HG02943 (cell line): ENCODE data around the gene GALNT9.

Source experiments
- ATAC-seq: cut with Tn5 transposase; IDR thresholded peaks from one replicate; pipeline ENCODE4 v1.9.1; 2021; ENCODE audit warnings: mild to moderate bottlenecking, low read depth, moderate library complexity; ENCODE audit not compliant: unreplicated experiment

Gene GALNT9

DNA sequence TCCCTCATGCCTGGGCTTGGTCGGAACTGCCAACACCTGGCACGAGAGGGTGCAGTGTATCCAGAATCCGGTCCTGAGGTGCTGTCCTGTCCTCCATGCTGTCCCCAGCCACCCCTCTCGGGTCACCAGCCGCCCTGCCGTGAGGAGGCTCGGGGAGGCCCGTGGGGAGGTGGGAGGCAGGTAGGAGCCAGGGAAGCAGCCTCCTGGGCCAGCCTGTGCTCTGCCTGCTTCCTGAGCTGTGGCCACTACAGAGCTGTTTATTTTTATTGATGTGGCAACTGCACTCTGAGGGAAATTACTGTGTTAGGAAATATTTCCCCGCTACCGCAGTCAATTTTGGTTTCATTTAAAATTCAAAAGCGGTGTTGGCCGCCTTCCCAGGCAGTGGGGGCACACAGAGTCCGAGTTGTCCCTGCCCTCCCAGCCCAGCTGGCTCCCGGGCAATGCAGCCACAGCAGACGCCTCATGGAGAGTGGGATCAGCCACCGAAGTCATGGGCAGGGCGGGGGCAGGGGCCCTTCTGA is 166.8 kb downstream of the GALNT9 start:
- no peak for ATAC-seq

DNA sequence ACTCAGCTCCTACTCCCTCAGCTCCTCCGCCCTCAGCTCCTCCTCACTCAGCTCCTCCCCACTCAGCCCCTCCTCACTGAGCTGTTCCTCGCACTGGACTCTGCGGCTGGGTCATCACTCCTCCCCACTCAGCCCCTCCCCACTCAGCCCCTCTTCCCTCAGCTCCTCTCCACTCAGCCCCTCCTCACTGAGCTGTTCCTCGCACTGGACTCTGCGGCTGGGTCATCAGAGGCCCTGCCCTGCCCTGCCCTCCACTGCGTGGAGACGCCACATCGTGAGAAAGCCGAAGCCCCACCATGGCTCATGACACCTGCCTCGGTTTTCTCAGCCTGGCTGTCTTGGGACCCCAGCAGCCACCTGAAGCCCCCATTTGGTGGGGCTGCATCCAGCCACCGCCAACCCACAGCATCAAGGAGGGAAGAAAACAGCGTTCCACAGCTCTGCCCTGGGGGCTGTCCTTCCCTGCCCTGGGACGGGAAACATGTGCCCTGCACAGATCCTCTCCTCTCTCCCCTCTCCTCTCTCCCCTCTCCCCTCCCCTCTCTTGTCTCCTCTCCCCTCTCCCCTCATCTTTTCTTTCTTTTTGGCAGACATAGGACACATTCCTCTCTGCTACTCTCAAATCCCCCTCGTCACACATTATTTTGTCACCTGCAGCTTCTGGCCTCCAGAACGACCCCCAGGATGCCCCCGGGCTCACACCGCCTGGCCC is 167.4 kb downstream of the GALNT9 start:
- ATAC-seq = no peak

DNA sequence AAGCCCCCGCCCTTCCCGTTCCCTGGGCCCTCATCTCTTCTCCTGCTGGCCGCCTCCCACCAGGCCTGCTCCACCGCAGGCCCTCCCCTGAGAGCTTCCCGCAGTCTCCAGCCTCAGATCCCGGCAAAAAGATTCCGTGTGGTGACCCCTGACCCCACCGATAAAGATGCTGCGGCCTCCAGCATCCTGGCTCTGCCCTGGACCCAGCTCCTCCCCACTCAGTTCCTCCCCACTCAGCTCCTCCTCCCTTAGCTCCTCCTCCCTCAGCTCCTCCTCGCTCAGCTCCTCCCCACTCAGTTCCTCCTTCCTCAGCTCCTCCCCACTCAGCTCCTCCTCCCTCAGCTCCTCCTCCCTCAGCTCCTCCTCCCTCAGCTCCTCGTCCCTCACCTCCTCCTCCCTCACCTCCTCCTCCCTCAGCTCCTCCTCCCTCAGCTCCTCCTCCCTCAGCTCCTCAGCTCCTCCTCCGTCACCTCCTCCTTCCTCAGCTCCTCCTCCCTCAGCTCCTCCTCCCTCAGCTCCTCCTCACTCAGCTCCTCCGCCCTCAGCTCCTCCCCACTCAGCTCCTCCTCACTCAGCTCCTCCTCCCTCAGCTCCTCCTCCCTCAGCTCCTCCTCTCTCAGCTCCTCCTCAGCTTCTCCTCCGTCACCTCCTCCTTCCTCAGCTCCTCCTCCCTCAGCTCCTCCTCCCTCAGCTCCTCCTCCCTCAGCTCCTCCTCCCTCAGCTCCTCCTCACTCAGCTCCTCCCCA is 168.2 kb downstream of the GALNT9 start:
- ATAC-seq = no peak

DNA sequence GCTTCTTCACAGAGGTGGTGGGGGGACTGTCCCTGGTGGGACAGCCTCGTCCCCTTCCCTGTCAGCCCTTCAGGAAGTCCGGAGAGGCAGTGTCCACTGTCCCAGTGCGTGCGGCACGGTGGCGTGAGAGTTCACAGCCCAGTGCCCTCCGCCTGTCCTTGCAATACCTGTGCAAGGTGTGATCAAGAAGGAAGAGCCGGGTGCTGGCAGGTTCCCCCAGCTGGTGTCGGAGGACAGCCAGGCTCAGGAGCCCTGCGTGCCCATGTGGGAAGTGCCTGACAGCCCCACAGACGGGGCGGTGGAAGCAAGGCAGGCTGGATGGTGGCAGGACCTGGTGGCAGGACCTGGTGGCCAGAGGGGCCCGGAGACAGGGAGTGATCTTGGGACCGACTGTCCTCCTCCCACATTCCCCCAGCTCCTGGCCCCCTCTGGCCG is 168.8 kb downstream of the GALNT9 start:
- no peak for ATAC-seq

DNA sequence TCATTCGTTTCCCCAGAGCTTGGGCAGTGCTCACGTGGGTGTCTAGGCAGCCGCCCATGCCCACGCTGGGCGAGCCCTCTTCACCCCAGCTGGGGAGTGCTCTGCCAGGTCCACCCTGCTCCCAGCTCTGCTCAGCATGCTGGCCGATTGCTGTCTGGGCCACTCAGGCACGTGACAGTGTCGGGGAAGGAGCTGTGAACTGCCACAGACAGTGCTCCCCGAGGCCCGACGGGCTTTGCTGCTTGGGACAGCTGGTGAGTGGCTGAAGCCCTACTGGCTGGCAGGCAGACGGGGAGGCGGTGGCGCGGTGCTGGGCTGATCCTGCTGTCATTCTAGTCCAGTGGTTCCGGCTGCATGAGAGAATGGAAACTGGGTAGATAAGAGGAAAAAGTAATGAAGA is 169.4 kb downstream of the GALNT9 start:
- ATAC-seq = no peak

DNA sequence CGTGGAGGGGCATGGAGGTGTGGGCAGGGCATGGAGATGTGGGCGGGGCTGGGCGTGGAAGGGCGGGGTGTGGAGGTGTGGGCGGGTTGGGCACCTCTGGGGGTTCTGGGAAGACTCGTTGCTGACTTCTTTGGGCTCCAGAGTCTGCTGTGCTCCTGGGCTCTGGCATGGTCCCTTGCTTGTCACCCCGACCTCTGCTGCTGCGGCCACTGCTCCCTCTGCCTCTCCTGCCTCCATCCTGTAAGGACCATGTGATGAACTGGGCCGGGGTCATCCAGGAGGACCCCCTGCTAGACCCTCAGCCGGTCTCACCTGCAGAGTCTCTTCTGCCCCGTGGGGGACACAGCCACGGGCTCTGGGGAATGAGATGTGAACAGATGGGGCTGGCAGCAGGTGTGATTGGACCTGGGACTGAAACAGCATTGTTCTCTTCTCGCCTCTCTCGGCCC is 169.8 kb downstream of the GALNT9 start:
- ATAC-seq = no peak

DNA sequence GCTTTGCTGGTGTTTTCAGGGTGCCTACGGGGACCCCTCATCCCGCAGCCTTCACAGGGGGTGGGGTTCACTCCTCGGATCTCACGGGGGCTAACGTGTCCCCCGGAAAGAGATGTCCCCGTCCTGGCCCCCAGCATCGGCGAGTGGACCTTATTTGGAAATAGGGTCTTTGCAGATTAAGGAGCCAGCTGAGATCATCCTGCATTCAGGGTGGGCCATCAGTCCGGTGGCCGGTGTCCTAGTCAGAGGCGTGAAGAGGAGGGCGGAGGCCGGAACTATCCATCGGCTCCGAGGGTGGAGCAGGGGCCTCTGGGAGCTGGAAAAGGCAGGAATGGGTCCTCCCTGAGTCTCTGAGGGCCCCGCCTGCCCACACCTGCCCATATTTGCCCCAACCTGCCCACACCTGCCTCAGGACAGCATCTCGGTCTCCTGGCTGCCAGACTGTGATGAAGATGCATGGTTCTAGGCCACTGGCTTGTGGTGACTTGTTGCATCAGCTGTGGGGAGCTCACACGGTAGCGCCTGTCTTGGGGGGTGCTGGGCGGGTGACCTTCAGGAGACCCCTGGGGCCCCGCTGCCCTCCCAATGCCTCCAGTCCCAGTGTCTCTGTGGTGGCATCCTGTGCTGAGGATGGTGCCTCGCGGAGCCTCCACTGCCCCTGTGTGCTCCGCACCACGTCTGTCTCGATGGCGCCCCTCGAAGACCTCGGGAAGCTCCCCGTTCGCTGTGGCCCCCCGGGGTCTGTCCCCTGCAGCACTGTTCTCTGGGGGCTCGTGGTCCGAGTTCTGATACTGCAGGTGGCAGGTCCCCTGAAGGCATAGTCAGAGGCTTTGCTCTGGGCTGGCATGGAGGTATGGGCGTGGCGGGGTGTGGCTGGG is 170.5 kb downstream of the GALNT9 start:
- no peak for ATAC-seq

DNA sequence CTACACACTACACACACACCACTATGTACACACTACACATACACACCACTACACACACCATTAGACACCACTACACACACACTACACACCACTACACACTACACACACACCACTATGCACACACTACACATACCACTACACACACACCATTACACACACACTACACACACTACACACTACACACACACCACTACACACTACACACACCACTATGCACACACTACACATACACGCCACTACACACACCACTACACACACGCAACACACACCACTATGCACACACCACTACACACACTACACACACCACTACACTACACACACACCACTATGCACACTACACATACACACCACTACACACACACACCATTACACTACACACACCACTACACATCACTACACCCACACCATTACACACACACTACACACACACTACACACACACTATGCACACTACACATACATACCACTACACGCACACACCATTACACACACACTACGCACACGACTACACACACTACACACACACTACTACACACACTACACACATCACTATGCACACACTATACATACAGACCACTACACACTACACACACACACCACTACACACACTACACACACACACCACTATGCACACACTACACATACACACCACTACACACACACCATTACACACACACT is 171.5 kb downstream of the GALNT9 start:
- no peak for ATAC-seq

DNA sequence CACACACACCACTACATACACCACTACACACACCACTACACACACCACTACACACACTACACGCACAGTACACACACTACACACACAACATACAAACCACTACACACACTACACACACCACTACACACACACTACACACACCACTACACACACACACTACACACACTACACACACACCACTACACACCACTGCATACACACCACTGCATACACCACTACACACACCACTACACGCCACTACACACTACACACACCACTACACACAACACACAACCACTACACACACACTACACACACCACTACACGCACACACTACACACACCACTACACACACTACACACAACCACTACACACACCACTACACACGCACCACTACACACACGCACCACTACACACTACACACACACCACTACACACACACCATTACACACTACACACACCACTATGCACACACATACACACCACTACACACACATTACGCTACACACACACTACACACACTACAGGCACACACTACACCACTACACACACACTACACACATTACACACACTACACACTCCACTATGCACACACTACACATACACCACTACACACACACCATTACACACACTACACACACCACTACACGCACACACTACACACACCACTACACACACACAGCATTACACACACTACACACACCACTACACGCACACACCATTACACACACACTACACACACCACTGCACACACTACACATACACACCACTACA is 172.6 kb downstream of the GALNT9 start:
- ATAC-seq = no peak

DNA sequence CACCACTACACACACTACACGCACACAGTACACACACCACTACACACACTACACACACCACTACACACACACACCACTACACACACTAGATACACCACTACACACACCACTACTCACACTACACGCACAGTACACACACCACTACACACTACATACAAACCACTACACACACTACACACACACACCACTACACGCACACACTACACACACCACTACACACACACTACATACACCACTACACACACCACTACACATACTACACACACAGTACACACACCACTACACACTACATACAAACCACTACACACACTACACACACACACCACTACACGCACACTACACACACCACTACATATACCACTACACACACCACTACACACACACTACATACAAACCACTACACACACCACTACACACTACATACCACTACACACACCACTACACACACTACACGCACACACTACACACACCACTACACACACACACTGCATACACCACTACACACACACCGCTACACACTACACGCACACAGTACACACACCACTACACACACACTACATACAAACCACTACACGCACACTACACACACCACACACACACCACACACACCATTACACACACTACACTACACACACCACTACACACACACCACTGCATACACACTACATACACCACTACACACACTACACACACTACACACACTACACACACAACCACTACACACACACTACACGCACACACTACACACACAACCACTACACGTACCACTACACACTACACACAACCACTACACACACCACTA is 173.4 kb downstream of the GALNT9 start:
- ATAC-seq = no peak

DNA sequence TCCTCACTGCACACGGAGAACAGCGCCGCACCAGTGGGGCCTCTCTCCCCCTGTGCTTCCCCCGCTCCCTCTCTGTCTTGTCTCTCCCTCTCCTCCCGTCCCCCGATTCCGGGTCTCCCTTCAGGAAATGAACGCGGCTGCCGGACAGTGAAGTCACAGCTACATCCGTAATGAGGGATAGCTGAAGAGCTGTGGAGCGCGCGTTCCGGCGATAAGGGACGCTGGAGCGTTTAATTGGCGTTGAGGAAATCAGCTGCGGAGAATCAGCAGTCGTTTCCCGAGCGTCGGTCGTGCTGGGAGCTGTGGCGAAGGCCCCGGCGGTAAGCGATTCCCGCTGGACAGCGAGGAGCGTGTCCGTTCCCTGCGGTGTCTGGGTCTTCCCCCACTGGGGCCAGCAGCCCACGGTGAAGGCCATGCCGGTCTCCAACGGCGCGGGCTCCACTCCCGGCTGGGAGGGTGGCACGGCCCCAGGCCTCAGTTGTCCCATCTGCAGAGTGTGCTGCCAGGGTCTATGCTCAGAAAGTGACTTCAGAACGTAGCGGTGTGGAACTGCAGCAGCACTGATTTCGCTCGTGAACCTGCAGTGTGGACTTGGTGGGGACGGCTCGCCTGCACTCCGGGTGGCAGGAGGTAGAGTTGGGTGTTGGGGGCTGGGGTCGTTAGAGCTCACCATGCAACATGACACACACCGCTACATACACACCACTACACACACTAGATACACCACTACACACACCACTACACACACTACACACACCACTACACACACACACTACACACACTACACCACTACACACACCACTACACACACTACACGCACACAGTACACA is 174.2 kb downstream of the GALNT9 start:
- ATAC-seq = no peak

DNA sequence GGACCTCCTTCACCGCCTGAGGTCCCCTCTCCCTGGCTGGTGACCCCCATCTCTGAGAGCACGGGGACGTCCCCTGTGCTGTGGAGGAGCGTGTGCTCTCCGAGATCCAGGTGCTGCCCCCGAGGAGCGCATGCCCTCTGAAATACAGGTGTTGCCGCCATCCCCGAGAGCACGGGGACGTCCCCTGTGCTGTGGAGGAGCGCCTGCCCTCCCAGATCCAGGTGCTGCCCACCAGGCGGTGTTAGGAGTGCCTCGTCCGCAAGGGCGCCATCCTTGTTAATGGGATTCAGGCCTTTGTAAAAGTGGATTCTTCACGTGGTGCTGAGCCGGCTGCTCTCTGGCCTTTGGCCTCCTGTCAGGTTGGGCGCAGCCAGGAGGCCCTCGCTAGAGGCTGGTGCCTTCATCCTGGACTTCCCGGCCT is 175.0 kb downstream of the GALNT9 start:
- peak; percentile 18 for ATAC-seq

DNA sequence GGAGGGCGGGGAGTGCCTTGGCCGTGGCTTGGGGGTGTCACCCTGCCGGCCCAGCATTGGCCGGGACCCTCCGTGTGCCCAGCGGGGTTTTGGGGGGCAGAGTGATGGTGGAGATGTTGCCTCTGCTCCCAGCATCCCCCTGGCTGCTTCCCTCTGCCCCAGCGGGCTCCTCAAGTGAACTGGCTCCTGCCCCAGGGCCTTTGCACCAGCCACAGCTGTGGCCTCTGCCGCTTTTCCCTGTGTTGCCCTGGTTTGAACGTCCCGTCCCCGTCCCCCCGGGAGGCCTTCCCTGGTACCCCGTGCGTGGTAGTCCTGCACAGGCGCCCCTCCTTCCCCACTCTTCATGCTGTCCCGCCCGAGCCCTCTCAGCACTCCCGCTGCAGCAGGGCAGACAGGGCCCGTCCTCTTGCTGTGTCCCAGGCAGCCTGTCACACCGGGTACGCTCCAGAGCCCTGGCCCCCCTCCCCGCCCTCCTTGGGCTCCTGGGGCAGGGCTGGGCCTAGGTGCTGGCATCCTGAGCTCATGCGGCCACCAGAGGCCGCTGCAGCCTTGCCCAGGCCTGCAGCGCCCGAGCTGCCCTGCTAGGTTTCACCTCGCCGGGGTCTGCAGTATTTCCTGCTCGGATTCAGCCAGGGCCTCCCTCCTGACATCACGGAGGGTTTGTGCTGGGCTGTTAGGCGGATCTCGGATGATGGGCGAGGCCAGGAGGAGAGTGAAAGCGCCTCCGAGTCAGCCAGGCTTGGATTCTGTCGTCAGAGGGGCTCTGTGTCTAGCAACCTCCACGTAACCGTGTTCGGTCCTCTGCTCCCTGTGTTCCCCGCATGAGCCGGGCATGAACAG is 175.7 kb downstream of the GALNT9 start:
- peak; percentile 70 for ATAC-seq

DNA sequence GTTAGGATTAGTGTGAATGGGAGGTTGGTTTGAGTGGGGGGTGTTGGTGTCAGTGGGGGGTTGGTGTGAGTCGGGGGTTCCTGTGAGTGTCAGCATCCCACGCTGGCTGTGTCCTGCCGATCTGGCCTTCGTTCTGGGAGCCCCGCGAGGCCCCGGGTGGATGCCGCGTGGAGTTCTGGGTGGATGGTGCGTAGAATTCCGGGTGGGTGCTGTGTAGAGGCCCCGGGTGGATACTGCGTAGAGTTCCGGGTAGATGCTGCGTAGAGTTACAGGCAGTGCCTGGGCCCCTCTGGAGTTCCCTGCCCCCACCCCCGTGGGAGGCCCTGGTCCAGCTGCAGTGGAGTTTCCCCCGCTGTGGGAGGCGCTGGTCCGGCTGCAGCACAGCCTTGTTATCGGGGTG is 176.4 kb downstream of the GALNT9 start:
- ATAC-seq = no peak

DNA sequence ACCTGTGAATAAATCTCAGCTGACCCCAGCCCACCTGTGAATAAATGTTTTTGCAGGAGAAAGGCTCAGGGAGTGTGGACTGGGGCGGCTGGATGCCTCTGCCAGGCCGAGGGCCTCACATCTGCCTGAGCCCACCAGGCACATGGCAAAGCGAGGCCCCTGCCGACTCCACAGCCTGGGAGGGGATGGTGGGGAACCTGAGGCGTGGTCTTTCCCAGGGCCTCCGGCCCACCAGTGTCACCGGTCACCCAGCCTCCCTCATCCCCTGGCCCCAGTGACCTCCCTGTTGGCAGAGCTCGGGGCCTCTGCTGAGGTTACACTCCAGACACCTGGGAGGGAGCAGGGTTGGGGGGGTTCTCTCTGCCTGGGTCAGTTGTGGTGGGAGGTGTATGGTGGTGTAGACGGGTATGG is 177.0 kb downstream of the GALNT9 start:
- ATAC-seq = no peak

DNA sequence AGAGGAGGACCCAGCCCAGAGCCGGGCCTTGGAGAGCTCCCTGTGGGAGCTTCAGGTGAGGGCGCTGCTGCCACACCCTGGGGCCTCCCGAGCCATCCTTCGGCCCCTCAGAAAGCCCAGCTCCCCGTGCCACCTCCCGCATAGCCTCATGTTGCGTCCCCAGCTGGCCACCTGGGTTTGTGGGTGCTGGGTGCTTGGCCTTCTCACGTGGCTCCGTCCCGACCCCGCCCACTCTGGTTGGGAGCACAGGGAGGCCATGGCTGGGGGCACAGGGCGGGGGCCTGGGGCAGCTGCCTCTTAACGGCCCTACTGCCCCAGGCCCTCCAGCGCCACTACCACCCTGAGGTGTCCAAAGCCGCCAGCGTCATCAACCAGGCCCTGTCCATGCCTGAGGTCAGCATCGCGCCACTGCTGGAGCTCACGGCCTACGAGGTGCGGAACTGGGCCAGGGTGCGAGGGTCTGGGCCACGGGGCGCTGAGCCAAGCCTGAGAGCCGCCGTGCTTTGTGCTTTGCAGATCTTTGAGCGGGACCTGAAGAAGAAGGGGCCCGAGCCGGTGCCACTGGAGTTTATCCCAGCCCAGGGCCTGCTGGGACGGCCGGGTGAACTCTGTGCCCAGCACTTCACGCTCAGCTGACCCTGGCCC is 177.5 kb downstream of the GALNT9 start:
- no peak for ATAC-seq
